Stomach (tissue), 9 donors: ENCODE results near the gene TMEM40. TPM values are rescaled to one million over a fixed set of nuclear protein-coding genes. Genes with fewer than 3 reads are reported as not detected.

Experiments used
- DNase-seq, 2 donors: peaks; one replicate each; pipeline versions ENCODE4 v3.0.0 to v3.0.0-alpha.2; 2013 to 2019
- H3K27ac ChIP-seq, 5 donors: fragments of 200-600 bp in 4 of 5; sonication (generic) in 4 of 5; one replicate each; pipeline ENCODE4 v1.5.1; 2013 to 2019; ENCODE audit warnings: mild to moderate bottlenecking in 1 of 5, moderate library complexity in 1 of 5
- H3K27me3 ChIP-seq, 3 donors: fragments of 200-600 bp; sonication (generic); one replicate each; pipeline ENCODE4 v1.5.1; 2017 to 2019; ENCODE audit warnings: mixed run types in 1 of 3
- H3K36me3 ChIP-seq, 4 donors: fragments of 200-600 bp; sonication (generic); 1 replicate in 3 of 4; 2 replicates in 1 of 4; pipeline ENCODE4 v1.5.1; 2016 to 2019
- H3K4me1 ChIP-seq, 4 donors: fragments of 200-600 bp; sonication (generic); one replicate each; pipeline ENCODE4 v1.5.1; 2016 to 2019
- H3K4me3 ChIP-seq, 4 donors: fragments of 200-600 bp; sonication (generic) in 3 of 4; one replicate each; pipeline ENCODE4 v1.5.1; 2016 to 2019; ENCODE audit warnings: mild to moderate bottlenecking in 1 of 4
- H3K9me3 ChIP-seq, 4 donors: fragments of 200-600 bp; sonication (generic); one replicate each; pipeline ENCODE4 v1.5.1; 2016 to 2019
- CTCF ChIP-seq, 7 experiments: fragments of 450-650 bp in 4 of 7; fragments of 200-600 bp in 3 of 7; sonication (generic) in 3 of 7; IDR thresholded peaks; one replicate each; pipeline ENCODE4 v1.5.1; 2016 to 2019; ENCODE audit warnings: antibody characterized with exemption in 7 of 7, control low read depth in 2 of 7, mild to moderate bottlenecking in 1 of 7
- EP300 ChIP-seq: sonication (generic); formaldehyde crosslinking; IDR thresholded peaks from one replicate; pipeline ENCODE4 v1.6.1; 2017; ENCODE audit warnings: antibody characterized with exemption
- POLR2A ChIP-seq, 4 donors: fragments of 450-650 bp; IDR thresholded peaks; one replicate each; pipeline ENCODE4 v1.6.1; 2016; ENCODE audit warnings: antibody characterized with exemption in 4 of 4, control low read depth in 2 of 4, mild to moderate bottlenecking in 1 of 4, moderate library complexity in 1 of 4
- POLR2AphosphoS5 ChIP-seq, 3 donors: sonication (generic); formaldehyde crosslinking; IDR thresholded peaks; one replicate each; pipeline ENCODE4 v1.6.1; 2016; ENCODE audit warnings: antibody characterized with exemption in 3 of 3
- WGBS, 5 donors: extraction: QIAGEN DNeasy Blood & Tissue Kit in 3 of 5; methylation state at CpG; one replicate each; pipeline versions ENCODE4 v1.1.5 to v1.1.7; 2013 to 2018; 5-methylcytosine and 5-hydroxymethylcytosine counted together
- intact Hi-C: fragments of 100-400 bp; cut with DNase I; formaldehyde crosslinking; loops from one replicate; pipeline ENCODE4 v1.15.1; 2023; ENCODE audit warnings: low total_unique reads
- polyA plus RNA-seq, 3 donors: library from polyadenylated mRNA; stranded (reverse); fragments of 200-250 nt; gene quantifications; one replicate each; pipeline ENCODE4 v1.2.3, GENCODE V29; 2013
- total RNA-seq, 5 donors: library from RNA; depleted of rRNA; stranded (reverse); fragments of >200 nt; gene quantifications; one replicate each; pipeline versions ENCODE4 v1.1.0 to v1.2.3, GENCODE V29; 2014 to 2016
- donor health status: healthy with polysubstance abuse.
- donor health status: Bipolar disorder and iron deficiency.
- donor health status: healthy.

Gene TMEM40
- total and polyA plus RNA-seq, 8 donors = 141 TPM; not detected in 7

GRCh38 chr3:12722226-12722625, 36.8 kb downstream of the TMEM40 start:
- peak in 1 of 2 donors; percentile 28 for DNase-seq

DNA sequence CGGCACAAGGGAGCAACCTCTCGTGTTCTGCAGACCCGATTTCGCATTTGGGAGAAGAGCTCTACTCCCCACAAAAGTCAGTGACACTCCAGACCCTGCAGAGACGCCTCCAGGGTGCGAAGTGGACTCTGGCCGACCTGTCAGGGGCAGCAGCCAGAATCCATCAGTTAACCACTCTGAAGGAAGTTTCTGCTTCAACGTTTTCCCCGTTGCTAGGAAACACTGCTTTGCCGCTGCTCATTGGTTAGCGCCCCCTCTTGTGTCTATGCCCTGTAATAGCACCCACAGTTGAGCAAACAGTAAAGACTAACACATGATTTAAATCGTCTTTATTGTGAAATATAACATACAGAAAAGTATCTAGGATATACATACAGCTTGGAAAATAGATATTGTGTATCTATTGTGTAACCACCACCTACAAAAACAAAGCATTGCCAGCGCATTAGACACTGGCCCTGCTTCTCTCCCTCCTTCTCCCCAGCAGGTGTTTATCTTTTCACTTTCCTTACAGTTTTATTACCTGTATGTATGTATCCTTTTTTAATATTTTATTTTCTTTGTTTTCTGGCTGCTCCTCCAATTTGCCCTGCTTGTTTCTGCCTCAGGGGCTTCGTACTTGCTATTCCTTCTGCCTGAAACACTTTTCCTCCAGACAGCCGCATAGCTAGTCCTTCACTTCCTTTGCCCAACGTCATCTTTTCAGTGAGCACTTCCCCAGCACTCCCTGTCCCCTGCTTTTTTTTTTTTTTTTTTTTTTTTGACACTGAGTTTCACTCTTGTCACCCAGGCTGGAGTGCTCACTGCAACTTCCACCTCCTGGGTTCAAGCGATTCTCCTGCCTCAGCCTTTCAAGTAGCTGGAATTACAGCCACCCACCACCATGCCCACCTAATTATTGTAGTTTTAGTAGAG, 38.8 kb downstream of the TMEM40 start:
- intact Hi-C loops = no loop called here
- WGBS, 5 donors = 18 to 19% (median 19%) methylated on average over 16 to 17 of the region's 17 CpGs

More at GRCh38 chr3:12722226-12722625, 36.8 kb downstream of the TMEM40 start:
- Histone ChIP-seq H3K27ac (no peak overlapping the region), H3K27me3 (no peaks in the 10 kb centered on the region), H3K36me3 (no peaks in the 10 kb centered on the region), H3K4me3 (no peak overlapping the region), H3K4me1 (peaks cover 0 to 14% (median 7%) of the 10 kb centered on the region in 4 donors), H3K9me3 (no peaks in the 10 kb centered on the region)
- intact Hi-C loops = no loop called here
- no peak for TF ChIP-seq EP300
- no peak for TF ChIP-seq POLR2A (IDR thresholded peaks at IDR 0.05)
- no peak for TF ChIP-seq CTCF (IDR thresholded peaks at IDR 0.05)
- TF ChIP-seq POLR2AphosphoS5 (IDR thresholded peaks at IDR 0.05) = no peak
- 72 to 87% (median 84%) methylated on average over 3 of the region's 3 CpGs for WGBS, 5 donors

GRCh38 chr3:12719541-12719940, 39.5 kb downstream of the TMEM40 start:
- Histone ChIP-seq H3K4me3 (peak overlapping the region; percentile 31 to 35 (median 33)), H3K4me1 (peaks cover 0 to 12% (median 7%) of the 10 kb centered on the region in 4 donors), H3K27ac (no peak overlapping the region), H3K9me3 (no peaks in the 10 kb centered on the region), H3K36me3 (no peaks in the 10 kb centered on the region), H3K27me3 (no peaks in the 10 kb centered on the region)
- WGBS, 5 donors = 33 to 42% (median 37%) methylated on average over 7 of the region's 7 CpGs
- DNase-seq = no peak
- intact Hi-C loops = no loop called here
- TF ChIP-seq CTCF (IDR thresholded peaks at IDR 0.05) = no peak
- no peak for TF ChIP-seq EP300
- TF ChIP-seq POLR2AphosphoS5 (IDR thresholded peaks at IDR 0.05) = no peak
- no peak for TF ChIP-seq POLR2A (IDR thresholded peaks at IDR 0.05)

More for the DNA sequence above, 38.8 kb downstream of the TMEM40 start:
- Histone ChIP-seq H3K9me3 (no peaks in the 10 kb centered on the region), H3K27ac (no peak overlapping the region), H3K27me3 (no peaks in the 10 kb centered on the region), H3K4me1 (peaks cover 0 to 12% (median 7%) of the 10 kb centered on the region in 4 donors), H3K36me3 (no peaks in the 10 kb centered on the region), H3K4me3 (peak overlapping the region; percentile 31 to 35 (median 33))
- peak in 5 of 7 experiments; percentile 82 to 94 (median 87) for TF ChIP-seq CTCF (IDR thresholded peaks at IDR 0.05)
- TF ChIP-seq EP300 = no peak
- TF ChIP-seq POLR2AphosphoS5 (IDR thresholded peaks at IDR 0.05) = peak in 2 of 3 donors; percentile 37 to 68
- DNase-seq = peak; percentile 76 to 97

DNA sequence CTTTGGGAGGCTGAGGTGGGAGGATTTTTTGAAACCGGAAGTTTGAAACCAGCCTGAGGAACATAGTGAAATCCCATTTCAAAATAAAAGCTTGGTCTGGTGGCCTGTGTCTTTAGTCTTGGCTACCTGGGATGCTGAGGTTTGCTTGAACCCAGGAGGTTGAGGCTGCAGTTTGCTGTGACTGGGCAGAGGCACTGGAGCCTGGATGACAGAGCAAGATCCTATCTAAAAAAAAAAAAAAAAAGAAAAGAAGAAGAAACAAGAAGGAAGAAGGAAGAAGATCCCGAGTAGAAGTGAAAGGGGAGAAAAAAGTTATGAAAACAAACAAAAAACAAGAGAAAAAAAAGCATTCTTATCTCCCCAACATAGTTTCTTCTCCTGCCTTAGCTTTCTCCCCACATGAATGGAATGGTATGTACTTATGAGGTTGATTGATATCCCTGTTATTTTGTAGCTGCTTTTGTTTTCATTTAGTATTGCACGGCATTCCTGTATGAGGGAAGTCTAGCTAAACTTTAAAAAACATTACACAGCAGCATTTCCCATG, 42.4 kb downstream of the TMEM40 start:
- peaks cover 0 to 12% (median 7%) of the 10 kb centered on the region in 4 donors for H3K4me1 ChIP-seq
- intact Hi-C loops = no loop called here
- no peak overlapping the region for H3K27ac ChIP-seq
- DNase-seq = peak in 1 of 2 donors; percentile 30
- H3K9me3 ChIP-seq = no peaks in the 10 kb centered on the region
- no peaks in the 10 kb centered on the region for H3K27me3 ChIP-seq
- TF ChIP-seq EP300 (no peak), CTCF (IDR thresholded peaks at IDR 0.05) (no peak), POLR2A (IDR thresholded peaks at IDR 0.05) (no peak), POLR2AphosphoS5 (IDR thresholded peaks at IDR 0.05) (no peak)
- WGBS, 5 donors = 37 to 41% (median 40%) methylated on average over 3 of the region's 3 CpGs
- H3K4me3 ChIP-seq = no peak overlapping the region
- H3K36me3 ChIP-seq = no peaks in the 10 kb centered on the region
